NCI-H748 (cell line): ENCODE data around the gene SLCO2A1.

Experiments
- DNase-seq: peaks from one replicate; lab custom pipeline; 2025; ENCODE audit not compliant: unreplicated experiment; lab: John Stamatoyannopoulos, UW

SLCO2A1 gene

DNA sequence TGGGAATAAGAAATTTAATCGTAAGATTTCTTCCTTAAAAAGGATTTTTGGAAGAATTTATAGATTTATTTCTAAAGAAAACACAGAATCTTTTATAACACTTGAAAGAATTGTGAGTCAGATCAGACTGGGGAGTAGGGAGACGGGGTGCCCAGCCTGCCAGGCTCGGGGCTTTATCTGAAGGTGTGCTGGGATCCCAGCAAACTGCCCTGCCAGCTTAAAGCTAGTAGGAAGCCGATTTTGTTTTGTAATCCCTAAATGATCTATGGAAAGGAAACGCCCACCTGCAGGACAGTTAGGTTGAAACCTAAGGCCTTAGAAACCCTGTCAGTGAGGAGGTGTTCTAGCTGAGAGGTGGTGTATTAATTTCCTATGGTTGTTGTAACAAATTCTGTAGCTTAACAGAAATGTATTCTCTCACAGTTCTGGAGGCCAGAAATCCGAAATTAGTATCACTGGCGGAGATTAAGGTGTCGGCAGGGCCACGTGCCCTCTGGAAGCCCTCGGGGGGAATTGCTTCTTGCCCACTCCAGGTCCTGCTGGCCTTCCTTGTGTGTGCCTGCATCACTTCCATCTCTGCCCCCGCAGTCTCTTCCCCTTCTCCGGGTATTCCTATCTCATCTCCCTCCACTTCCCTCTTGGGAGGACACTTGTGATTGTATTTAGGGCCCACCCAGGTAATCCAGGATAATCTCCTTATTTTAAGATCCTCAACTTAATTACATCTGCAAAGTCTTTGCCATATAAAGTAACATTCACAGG is 114.7 kb downstream of the SLCO2A1 start:
- DNase-seq: no peak

DNA sequence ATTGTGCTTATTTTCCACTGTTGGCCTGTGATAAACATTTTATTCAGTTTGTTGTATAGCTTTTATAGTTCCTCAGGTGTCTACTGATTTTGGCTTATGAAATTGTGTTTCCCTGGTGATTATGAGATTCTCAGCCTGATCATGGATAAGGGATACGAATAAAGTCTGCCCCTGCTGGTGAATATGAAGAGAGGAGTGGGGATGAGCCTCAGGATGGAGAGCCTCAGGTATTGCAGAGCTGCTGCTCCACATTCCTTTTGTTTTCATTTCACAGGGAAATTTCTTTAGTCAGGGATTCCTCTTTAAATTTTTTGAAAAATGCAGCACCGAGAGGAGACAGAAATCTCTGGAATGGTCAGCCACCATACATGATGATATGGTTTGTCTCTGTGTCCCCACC is 119.3 kb downstream of the SLCO2A1 start:
- DNase-seq: no peak

DNA sequence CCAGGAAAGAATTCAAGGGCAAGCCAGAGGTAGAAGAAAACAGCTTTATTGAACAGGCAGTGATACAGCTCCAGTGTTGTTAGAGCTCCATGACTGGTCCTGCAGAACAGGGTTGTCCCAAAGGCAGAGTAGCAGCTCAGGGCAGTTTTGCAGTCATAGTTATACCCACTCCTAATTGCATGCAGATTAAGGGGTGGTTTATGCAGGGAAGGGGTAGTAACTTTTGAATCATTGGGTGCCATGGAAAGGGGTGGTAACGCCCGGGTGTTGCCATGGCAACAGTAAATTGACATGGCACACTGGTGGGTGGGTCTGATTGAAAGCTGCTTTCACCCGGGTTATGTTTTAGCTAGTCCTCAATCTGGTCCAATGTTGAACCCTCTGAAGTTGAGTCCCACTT is 124.3 kb downstream of the SLCO2A1 start:
- peak; percentile 43 for DNase-seq

DNA sequence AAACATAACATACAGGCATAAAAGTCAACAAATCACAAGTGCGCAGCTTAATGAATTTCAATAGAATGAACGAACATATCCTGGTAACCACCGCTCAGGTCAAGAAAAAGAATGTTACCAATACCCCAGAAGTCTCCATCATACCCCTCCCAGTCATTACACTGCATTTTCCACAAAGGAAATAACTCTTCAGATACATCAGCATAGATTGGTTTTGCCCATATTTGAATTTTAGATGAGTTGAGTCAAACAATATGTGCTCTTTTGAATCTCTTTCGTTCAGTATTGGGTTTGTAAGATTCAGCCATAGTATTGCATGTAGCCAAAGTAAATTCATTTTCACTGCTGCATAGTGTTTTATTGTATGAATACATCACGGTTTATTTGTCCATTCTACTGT is 127.9 kb downstream of the SLCO2A1 start:
- no peak for DNase-seq

DNA sequence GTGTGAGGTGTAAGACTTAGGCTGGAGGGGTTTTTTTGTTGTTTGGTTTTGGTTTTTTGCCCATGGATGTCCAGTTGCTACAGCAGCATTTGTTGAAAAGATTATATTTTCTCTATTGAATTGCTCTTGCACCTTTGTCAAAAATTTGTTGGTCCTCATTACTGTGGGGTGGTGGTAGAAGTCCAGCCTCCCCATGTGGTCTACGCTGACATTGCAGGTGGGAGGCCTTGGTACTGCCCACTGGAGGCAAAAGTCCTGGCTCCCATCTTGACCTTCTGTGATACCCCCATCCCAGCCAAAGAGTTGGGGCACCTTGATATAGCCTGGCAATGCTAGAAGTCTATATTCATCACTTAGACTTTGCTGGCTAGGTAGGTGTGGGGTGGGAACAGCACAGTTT is 128.6 kb downstream of the SLCO2A1 start:
- no peak for DNase-seq

DNA sequence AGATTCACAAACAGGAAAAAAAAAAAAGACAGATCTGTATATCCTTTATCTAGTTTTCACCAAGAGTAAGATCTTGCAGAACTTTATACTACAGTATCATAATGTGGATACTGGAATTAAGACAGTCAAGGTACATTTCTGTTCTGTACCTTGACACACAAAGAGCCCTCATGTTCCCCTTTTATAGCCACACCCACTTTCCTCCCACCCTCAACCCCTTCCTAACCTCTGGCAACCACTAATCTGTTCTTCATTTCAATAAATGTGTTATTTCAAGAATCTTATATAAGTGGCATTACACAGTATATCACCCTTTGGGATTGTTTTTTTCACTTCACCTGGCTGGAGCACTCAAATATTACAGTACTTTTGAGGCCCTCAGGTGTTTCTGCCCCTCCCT is 130.4 kb downstream of the SLCO2A1 start:
- DNase-seq: no peak

DNA sequence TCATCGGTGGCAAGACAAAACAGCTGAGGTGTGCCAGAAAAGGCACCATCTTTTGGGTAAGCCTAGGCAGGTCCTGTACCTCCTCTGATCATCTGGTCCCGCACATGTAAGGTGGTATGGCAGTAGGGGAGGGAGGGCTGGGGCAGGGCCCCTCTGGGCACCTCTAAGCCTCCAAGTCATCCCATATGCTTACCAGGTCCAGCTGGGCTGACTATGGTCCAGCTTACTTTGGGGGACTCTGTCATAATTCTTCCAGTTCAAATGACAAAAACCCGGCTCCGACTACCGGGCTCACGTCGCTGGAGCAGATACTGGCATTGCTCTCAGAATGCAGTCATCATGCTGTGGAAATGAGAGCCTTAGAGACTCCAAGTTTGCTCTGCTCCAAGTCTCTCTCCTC is 132.2 kb downstream of the SLCO2A1 start:
- DNase-seq: no peak

DNA sequence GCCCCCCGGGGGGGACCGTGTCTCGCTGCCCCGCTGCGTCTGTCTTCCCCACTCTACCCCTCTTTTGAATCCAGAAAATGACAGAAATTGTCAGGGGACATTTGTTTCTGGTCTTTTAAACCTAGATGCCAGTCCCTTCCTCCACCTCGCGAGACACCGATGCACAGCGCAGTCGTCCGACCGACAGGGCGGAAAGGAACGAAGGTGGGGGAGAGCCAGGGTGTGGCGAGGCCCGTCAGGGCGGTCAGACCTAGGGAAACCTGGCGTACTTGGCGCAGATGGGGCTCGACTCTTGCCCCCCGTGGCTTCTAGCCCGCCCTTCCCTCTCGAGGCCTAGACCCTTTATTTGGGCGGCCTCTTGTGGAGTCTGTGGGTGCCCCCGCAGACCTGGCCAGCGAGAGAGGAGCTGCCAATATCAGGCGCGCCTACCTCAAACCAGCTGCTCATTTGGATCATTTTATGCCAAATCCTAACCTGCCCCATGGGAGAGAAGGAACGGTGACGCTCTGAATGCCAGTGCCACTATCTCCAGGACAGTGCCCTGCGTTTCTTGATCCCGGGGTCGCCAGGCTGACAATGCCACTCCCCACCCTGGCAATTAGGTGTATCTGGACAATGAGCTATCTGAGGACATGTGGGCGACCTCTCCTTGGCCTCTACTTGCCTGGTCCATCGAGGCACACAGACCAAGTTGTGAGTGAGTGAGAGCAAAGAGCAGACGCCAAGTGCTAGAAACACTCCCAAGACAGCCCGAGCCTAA is 133.5 kb downstream of the SLCO2A1 start:
- DNase-seq: peak; percentile 51

DNA sequence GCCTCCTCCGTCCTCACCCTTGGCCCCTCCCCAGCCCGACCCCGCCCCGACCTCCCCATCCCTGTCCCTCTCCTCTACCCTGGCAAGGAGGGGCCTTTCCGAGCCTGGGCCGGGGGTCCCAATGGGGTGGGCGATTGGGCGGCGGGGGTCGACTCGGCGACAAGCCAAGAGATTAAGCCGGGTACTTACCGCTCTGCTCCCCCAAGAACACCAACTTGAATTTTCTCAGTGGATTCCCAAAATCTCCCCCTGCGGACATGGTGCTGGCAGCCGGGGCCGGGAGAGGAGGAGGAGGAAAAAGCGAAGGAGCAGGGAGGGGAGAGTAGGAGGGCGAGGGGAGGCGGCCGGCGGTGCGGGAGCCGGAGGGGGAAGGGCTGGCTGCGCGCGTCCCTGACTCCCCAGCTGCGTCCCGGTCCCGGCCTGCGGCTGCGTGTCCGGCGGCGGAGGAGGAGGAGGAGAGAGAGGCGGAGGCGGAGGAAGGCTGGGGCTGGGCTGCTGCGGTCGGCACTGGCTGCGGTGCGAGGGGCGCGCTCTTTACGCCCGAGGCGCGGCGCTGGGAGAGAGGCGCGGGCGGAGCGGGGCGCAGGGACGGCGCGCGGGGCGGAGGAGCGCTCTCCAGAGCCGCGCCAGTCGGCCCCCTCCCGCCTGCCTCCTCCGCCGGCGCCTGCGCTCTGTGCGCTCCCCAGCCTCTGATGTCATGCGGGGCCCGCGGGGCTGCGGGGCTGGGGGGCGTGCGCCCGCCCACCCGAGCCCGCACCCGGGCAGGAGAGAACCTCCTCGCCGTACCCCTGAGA is 134.3 kb downstream of the SLCO2A1 start, which contains the start of gene RAB6B:
TSS of gene RAB6B (minus strand) at position 675 of the 794 bp plus-strand sequence. CDS start at position 259, 416 bp downstream.
- peak; percentile 57 for DNase-seq

DNA sequence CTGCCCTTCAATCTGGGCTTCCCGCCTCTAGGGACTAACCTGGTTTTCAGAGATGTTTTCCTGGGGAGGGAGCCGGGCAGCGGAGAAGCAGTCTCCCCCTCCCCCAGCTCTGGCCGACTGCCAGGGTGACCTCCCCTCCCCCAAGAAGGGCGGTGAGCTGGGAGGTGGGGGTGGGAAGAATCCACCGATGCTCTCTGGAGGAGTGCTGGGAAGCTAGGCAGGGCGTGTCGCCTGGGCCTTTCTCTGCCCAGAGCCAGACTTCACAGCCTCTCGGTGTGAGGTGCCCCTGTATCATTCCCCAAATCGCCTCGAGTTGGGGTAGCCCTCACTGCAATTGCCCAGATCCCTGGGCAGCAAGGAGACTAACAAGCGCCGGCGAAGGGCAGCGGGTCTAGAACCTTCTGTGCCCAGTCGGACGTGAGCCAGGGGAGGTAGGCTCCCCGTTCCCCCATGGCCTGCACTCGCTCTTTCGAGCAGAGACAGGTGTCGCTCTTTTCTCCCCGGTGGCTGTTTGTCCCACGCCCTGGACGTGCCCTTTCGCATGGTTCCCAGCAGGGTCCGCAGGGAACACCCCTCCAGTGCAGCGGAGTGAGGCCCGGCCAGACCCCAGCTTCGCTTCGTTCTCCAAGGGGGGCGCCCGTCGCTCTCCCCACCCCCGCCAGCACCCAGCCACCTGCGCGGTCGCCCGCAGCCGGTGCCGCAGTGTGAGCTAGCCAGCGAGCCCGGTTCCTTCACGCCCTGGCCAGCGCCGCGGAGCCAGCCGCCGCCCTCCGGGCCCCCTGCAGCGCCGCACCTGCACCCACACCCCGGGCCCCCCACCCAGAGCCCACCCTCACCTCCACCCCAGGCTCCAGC is 135.1 kb downstream of the SLCO2A1 start:
- DNase-seq: peak; percentile 41

DNA sequence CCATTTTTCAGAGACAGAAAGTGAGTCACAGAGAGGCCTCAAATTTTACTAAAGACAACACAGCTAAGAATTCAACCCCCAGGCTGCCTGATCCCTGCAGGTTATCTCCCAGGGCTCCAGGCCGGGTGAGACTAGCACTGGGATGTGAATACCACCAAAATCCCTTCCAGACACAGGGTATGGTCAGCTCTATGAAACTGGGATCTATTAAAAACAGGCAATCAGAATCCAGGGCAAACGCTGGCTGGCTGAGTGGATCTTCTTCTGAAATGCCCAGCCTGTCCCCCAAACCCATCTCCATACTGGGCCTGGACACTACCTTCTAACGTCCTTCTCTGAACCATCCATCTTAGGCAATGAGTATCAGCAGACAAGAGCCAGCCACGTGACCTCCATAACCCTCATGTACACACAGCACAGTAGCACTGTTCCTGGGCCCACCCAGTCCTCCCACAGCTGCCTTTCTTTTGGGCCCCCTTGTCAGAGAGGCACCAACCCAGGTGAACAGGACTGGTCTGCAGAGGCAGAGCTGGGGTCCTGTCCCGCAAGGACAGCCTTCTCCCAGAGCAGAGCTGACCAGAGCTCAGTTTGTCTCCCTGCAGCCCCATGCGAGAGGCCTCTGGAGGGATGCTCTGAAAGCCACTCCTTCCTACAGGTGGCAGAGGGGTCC is 135.9 kb downstream of the SLCO2A1 start:
- DNase-seq: no peak

DNA sequence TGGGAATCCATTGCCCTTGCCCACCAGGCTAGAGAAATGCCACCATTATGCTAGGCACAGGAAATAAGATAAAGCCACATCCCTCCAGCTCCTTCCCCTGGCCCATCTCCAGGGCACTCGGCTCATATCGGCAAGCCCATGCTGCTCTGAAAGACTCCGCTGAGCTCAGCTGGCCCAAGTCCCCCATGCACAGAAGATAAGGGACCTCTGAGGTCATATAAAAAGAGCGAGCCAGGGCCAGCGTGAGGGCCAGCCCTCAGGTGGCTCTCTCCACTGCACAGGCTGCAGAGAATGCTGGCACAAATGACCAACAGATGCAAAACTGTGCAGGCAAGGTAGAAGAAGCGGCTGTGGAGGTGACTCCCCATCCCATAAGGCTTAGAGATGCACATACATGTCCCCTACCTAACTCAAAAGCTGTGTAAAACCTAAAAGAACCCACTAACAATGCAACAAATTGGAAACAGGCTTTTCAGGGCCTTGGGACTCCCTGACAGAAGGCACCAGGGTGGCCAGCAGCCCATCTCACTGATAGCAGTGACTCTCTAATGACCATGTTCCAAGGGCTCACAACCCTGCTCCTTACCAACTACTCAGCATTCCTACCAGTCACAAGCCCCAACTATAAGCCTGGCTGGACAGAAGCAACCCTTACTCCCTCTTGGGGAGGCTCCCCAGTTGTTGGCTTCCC is 137.0 kb downstream of the SLCO2A1 start:
- DNase-seq: no peak

DNA sequence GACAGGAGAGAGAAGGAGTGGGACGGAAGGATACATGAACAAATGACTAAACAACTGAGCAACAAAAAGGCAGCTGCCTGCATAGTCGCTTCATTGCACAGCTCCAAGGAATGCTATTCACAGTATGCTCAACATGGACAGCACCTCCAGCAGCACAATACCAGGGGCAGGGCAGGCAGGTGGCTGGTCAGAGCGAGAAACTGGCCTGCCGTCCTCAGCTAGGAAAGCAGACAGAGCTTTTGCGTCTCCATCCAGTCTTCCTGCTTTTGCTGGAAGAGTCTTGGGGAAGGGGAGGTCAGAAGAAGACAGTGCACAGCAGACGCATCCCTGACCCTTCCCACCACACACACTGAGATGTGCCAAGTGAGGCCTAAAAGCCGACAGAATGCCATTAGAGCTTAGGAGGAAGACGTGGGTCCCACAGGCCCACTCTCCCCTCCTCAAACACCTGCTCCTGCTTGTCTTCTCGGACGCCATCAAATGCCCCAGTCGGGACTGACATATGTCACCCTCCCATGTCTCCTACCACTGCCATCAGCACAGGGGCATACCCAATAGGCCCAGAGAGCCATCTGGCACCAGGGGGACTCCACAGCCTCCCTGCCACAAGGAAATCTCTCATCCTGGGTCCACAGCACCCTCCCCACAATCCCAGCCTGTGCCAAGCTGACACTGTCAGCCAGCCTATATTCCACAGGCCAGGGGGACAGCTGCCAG is 137.9 kb downstream of the SLCO2A1 start:
- no peak for DNase-seq

DNA sequence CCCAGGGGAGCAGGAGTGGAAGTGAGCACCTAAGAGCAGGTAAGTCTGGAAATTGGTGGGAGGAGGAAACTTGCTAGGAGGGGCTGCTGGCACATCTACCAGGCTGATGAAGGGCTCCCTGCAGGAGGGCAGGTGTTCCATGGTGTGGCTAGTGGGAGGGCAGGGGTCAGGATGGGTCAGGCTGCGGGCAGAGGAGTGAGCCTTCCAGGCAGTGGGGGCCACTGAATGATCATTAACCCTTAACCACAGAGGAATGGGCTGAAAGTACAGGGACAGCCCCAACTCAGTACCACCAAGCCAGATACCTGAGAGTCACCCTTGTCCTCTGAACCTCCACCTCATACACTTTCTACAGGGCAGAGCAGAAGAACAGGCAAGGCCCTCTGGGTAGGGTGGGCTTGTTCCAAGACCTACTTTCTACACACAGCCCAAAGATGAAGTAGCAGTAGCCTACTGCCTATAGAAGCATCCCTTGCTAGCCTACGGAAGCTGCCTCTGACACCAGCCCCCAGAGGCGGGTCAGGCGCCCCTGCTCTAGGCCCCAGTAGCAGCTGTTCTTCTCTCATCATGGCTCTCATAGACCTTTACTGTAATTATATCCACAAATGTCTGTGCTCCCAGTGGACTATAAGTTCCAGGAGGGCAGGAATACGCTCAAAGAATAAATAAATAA is 138.6 kb downstream of the SLCO2A1 start:
- no peak for DNase-seq

DNA sequence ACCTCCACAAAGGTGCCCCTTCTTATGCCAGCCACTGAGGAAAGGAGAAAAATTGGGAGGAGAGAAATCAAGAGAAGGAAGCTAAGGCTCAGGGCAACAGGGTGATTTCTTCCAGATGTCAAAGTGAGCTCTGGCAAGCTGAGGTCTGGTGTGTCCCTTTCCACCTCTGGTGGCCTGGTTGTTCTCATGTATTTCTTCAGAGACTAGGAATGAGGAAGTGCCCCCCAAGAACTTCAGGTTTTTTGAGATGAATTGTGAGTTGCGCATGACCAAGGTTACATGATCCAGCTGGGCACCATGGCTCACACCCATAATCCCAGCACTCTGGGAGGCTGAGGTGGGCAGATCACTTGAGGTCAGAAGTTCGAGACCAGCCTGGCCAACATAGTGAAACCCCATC is 139.7 kb downstream of the SLCO2A1 start:
- DNase-seq: no peak

DNA sequence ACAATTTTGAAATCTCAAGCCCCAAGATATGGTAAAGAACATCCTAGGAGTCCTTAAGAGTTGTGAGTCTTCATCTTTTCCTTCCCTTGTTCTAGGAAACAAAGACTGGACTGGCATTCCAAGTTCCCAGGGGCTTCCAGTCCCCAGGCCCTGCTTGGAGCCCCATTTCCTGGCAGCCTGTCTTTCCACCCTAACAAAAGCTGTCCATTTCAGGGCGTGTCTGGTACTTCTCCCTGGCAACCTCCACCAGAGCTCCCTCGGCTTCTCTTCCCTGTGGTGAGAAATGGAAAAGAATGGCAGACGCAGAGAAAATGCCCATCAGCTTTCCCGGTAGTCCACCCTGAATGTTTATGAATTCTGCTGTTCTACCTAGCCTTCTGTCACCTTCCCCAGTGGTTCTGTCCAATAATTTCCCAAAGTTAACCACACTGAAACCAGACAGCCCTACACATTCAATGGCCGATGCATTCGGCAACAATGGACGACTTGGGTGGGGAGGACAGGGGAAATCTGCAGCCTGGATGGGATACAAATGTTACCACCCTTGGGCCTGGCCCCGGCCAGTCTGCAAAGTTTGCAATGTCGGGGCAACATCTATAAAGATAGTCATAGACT is 140.9 kb downstream of the SLCO2A1 start:
- DNase-seq: no peak

DNA sequence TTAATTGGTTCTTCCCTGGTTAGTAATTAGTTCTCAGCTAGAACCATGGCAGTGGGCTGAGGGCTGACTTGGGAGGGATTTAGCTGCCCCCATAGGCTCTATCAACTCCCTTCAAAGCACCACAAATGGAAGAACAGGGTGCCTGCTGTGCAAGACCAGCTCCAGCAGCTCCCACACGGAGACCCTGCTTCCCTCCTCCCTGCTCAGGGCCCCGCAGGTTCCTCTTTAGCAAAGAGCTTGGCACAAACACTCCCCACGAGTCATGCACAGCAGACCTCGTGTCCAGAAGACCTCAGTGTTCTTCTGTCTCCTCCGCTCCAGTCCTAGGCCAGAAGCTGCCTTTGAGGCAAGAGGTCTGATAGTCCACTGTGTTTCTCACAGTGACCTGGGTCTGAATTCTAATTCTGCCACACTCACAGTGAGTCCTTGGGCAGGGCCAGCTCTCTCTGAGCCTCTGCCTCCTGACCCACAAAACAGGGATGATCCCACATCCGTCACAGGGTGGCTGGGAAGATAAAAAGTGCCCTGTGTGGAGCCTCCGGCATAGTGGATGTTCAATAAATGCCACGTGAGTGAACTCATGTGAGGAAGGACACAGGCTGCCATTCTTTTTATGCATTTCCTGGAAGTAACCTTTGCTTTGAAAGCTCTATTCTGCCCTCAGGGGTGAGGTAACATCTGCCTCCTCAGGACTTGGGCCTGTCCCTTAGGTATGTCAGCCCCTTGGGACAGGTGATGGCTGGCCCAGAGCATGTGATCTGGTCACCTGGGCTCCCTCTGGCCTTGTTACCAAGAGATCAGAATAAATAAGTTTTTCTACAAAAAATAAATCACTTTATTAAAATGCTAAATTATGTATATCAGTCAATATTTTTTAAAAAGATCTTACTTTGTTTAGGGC is 141.7 kb downstream of the SLCO2A1 start:
- DNase-seq: no peak
